HG03354 (cell line): ENCODE results near the gene PCBD1.
"Not testable (repeated sequence)": the region's sequence is repeated elsewhere in the genome, so short reads cannot be mapped to it uniquely, and the experiment has no call there.

Experiments
- ATAC-seq: cut with Tn5 transposase; IDR thresholded peaks from one replicate; pipeline ENCODE4 v1.9.1; 2021; ENCODE audit warnings: mild to moderate bottlenecking; ENCODE audit not compliant: unreplicated experiment, poor library complexity, severe bottlenecking

PCBD1 gene

GRCh38 chr10:70887804-70888800, at the start of gene PCBD1:
PCBD1 (minus strand) TSS chr10:70888565; CDS start chr10:70888533, 32 bp downstream.
- ATAC-seq, result peak; percentile 80

DNA sequence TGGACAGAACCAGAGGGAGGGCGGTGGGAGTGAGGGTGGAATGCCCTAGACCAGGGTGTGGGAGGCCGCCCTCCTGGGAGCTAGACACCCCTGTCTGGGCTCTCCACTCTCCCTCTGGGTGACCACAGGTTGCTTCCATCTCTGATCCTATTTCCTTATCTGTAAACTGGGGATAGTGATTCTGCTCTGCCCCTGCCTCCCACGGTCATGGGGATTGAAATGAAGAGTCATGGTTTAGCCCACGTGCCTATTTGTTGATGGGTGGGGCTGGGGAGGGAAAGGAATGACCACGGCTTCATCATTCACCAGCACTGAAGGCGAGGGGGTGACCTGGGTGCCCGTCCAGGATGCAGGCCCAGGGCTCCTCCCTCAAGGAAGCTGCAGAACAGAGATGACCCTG, 49.3 kb upstream of the PCBD1 start:
- ATAC-seq, result no peak

DNA sequence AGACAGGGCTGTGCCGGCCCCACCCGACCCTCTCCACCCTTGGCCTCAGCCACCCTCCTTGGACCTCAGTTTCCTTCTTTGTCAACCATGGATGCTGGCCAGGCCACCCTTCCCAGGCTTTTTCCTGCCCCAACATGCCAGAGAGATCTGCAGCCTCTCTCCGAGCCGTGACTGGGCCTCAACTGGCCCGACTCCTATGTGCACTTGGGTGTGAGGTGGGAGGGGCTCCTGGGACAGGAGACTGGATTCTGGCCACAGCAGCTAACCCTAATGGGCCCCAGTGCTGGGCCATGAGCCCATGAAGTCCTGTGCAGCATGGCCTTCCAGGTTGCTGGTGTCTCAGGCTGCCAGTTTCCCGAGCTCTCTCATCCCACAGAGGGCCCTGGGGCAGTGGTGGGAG, 47.7 kb upstream of the PCBD1 start:
- no peak for ATAC-seq

DNA sequence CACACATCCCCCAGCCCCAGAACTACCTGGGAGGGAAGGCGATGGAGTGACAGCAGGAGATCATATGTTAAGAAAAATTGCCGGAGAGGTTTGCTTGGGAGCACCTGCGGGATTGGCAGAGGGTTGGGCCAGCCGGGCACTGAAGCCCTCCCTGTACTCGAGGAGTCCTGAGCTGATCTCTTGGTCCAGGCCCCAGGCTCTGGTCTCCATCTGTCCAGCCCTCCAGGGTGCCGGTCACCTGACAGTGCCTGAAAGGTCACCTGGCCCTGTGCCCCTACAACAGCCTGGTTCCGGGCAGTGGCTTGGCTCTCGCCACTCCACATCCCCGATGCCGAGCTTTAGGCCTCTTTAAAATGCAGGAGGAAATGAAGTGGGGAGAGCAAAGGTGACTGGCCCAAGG, 47.3 kb upstream of the PCBD1 start:
- no peak for ATAC-seq

DNA sequence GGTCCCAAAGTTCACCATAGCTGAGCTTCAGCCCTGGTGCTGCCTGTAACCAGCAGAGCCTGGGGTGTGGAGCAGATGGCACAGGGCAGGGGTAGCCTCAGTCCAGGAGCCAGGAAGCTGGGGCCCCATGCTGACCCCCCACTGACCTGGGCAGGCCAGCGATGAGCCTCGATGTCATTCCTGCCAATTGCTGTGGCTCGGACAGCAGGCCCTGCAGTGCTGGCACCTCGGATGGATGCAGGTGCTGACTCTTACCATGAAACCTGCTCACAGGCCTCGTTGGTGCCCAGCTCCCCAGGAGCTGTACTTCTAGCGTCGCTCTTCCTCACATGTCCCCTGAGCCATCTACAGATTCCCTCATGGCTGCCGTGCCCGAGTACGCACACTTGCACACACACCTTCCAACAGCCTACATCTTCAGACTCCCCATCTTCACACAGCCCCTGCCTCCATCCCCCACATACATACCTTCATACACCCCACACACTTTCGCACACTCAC, 46.8 kb upstream of the PCBD1 start:
- ATAC-seq, result no peak

- ATAC-seq, result no peak
Observed at GRCh38 chr10:70934701-70935100, 46.3 kb upstream of the PCBD1 start.

- ATAC-seq, result no peak
Observed at GRCh38 chr10:70932392-70933196, 44.2 kb upstream of the PCBD1 start.

- no peak for ATAC-seq
Observed at GRCh38 chr10:70931168-70931815, 42.9 kb upstream of the PCBD1 start.

DNA sequence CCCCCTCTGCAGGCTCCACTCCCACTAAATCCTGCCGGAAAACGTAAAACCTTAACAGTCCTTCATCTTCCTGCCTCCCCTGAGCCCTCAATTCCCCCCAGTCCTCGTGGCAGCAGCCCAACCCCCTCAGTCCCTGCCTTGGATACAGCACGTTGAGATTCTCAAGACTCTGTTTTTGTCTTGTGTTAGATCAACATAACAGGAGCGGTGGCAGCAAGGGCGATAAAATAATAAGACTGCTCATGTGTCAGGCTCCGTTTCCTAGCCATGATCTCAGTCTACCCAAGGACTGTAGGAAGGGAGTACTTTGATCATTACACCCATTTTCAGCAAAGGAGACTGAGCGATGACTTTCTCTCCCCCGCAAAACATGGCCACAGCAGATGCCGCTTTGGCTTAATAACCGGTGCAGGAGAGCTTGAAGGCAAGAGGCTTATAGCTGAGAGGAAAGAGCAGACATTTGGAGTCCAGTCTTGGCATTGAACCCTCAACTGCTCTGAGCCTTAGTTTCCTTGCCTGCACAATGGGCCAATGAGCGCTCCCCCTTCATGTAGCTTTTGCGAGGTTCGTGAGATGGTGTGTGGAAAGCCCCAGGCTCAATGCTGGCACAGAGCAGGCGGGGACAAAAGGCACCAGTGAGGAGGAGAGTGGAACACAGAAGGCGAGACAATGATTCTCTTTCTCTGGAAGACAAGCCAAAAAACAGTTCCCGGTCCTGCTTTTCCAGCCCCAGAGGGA, 42.1 kb upstream of the PCBD1 start:
- no peak for ATAC-seq

DNA sequence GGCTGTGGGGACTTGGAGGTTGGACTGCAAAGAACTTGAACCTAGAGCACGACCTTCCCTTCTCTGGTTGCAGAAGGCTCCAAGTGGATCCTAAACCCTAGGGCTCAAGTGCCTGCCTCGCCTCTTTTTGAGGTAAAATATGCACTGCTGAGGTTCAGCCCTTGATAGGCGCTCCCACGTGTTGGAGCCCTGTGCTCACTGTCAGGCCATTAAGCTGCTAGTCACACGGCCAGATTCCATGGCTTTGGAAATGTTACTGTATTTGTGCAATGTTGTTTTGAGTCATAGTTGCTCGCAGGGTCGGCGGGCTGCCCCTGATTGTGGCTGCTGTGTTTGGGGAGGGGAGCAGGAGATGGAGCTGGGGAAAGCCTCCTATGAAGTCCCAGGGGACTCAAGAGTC, 39.8 kb upstream of the PCBD1 start:
- ATAC-seq, result no peak

DNA sequence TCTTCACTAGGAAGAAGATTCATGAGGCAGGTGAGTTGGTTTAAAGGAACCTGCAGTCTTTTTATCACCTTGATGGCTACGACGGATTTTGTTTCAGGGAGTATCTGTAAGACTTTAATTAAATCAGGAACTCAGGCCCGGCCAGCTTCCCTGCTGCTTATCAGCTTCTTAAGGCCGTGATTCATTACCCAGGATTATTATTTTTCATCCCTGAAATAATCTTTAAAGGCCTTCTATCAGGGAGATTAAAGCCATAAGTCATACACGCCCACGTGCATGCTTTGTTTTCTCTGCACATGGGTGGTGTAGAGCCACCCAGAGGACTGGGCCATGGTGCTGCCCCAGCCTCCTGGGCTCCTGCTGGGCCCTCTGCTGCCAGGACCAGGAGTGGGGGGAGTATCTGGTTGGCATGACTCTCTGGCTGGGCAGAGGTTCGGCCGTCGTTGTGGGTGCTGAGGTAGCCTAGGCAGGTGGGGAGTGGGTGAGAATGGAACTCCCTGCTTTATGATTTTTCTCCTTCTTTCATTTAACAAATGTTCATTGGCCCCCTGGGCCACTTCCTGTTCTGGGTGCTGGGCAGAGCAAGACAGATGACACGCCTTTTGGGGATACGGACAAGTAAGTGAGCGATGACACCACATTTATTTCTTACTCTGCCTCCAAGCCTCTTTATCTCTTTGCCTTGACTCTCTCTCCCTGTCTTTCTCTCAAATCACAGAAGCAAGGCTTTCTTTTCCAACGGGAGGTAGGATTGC, 39.0 kb upstream of the PCBD1 start:
- ATAC-seq, result no peak

DNA sequence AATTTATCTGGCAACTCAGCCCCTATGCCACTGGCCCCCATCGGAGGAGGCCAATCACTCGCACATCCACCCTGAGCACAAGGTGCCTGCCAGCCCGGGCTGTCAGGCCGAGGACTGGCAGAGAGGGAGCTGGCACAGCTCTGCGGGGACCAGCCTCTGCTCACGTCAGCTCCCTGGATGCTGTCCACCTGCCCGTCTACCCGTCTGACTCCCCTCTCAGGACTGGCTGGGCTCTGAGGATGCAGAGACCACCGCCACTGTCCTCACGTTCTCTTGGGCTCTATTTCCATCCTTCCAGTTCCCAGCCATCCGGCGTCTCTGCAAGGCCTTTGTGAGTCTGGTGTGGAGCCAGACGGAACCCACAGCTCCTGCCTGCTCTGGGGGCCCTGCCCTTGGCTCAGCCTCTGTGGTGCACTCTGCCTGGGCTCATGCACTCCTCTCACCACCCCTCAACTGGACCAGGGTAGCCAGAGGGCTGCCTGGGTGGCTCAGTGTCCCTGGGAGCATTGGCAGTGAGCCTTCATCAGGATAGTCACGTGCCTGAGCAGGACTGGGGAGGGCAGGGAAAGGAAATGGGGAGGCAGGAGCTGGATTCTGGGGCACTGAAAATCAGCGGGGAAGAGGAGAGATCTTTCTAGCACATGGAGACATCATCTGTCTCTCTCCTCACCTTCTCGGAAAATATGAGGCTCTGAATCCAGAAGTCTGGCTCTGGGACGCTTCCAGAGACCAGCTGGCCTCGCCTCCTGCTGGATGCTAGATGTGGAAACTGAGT, 38.0 kb upstream of the PCBD1 start:
- no peak for ATAC-seq

DNA sequence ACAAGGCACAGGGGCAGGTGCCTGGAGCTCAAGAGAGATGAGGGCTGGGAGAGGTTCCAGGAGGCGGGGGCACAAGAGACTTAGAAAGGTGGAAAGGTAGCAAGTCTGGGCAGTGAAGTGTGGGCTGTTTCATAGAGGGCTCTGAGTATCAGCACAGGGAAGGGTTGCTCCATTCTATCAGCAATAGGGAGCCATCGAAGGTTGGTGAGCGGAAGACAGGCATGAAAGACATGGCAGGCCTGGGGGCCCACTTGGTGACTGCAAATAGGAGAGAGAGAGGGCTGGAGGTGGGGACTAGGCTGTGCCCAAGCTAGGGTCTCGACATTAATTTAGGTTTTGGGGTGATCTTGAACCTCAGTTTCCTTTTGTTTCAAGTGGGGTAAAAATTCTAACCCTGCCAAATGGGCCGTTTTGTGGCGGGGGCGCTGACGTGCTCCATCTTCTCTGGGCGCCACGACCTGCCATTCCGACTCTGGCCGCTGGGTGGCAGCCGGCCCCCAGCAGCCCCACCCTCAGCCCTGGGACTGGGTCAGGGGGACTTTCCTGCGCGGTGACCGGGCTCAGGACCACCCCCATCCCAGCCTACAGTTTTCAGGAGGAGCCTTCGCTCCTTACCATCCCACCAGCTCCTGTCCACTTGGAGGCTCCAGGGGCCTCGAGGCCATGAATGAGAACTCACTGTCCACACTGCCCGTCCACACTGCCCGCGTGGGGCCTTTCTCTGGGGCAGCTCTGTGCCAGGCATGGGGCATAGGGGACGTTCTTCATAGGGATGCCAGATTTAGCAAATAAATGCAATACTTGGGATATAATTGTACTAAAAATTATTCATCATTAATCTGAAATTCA, 37.2 kb upstream of the PCBD1 start:
- ATAC-seq, result no peak

DNA sequence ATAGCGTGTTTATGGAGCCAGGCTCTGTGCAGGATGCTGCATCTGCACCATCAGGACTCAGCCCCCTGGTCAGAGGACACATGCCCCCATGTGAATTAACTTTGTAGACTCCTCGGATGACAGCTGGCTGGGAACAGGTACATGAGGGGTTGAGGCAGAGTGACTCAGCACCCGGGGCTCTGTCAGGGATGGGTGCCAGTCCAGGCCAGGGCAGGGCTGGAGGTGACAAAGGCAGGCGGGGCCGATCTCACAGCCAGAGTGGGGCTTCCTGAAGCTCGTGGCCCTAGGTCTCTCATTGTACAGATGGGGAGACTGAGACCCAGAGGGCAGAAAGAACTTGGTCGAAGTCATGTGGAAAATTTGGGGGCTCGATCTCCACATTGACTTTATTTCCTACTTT, 35.3 kb upstream of the PCBD1 start:
- no peak for ATAC-seq

DNA sequence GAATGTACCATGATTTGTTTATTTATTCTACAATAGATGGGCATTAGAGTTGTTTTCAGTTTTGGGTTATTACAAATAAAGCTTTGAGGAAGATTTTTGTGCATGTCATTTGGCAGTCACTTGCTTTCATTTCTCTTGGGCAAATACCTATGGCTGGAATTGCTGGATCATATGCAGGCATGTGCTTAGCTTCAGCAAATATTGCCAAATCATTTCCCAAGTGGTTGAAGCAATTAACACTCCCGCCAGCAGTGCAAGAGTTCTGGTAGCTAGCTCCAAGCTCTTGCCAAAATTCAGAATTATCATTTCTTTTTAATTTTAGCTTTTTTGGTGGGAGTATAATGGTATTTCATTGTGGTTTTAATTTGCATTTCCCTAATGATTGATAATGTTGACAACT, 32.9 kb upstream of the PCBD1 start:
- no peak for ATAC-seq

DNA sequence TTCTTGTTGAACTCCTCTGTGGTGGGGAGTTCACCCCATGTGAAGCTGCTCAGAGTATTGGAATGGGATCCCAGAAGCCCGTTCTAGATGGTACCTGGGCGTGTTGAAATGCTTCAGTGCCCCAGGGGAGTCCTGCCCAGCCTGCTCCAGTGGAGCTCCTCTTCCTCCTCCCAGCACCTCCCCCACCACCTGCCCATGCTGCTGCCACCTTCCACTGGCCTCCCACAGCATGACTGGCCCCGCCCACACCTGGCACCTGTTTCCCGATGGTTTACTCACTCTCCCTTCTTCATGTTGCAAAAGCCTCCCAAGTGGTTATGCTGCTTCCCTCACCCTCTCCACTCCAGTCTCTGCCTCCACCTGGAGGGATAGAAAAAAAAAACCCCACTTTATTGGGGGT, 32.2 kb upstream of the PCBD1 start:
- ATAC-seq, result no peak

GRCh38 chr10:70919906-70920305, 31.5 kb upstream of the PCBD1 start:
- not testable (repeated sequence) for ATAC-seq
